Left lung (tissue), 10 donors: ENCODE data around the gene ATOH8. TPM values are rescaled to one million over a fixed set of nuclear protein-coding genes. Genes with fewer than 3 reads are reported as not detected.
A peak's percentile ranks its signal among the peaks of the same experiment; 100 is the strongest.
"Not testable (repeated sequence)": the region's sequence is repeated elsewhere in the genome, so short reads cannot be mapped to it uniquely, and the experiment has no call there.

Experiments
- ATAC-seq: fragments of 200-7000 bp; cut with Tn5 transposase; one replicate; pipeline ENCODE4 v1.9.1; 2020; ENCODE audit warnings: moderate library complexity
- DNase-seq, 4 donors: peaks; one replicate each; pipeline ENCODE4 v3.0.0-alpha.2; 2013 to 2020
- H3K27ac ChIP-seq, 2 donors: fragments of 200-600 bp; sonication (generic) in 1 of 2; one replicate each; pipeline versions ENCODE4 v1.5.0 to v1.8.0; 2020 to 2021
- H3K27me3 ChIP-seq, 2 donors: fragments of 200-600 bp; sonication (generic) in 1 of 2; one replicate each; pipeline versions ENCODE4 v1.5.0 to v1.8.0; 2020 to 2021
- H3K36me3 ChIP-seq, 2 donors: fragments of 200-600 bp; sonication (generic) in 1 of 2; one replicate each; pipeline versions ENCODE4 v1.5.0 to v1.8.0; 2020 to 2021
- H3K4me1 ChIP-seq, 2 donors: fragments of 200-600 bp; one replicate each; pipeline ENCODE4 v1.8.0; 2021
- H3K4me3 ChIP-seq, 2 donors: fragments of 200-600 bp; sonication (generic) in 1 of 2; one replicate each; pipeline versions ENCODE4 v1.5.0 to v1.8.0; 2020 to 2021; ENCODE audit warnings: mild to moderate bottlenecking in 1 of 2
- H3K9me3 ChIP-seq, 2 donors: fragments of 200-600 bp; sonication (generic) in 1 of 2; one replicate each; pipeline versions ENCODE4 v1.5.0 to v1.8.0; 2020 to 2021
- intact Hi-C, 2 donors: fragments of 100-400 bp; cut with DNase I; formaldehyde crosslinking; loops; one replicate each; pipeline versions ENCODE4 v1.11.2 to v1.14.2; 2022
- polyA plus RNA-seq, 6 donors: library from polyadenylated mRNA; unstranded; fragments of 120-200 nt; gene quantifications; one replicate each; pipeline ENCODE4 v1.2.1, GENCODE V29; 2013; ENCODE audit not compliant: insufficient read length in 6 of 6
- total RNA-seq, 2 donors: library from RNA; stranded (reverse); fragmentation: NEBNext Ultra II Directional; extraction: Animal tissue kit (Norgen Biotek cat#: 25700); gene quantifications; one replicate each; pipeline ENCODE4 v1.2.1, GENCODE V29; 2021
- TF ChIP-seq, protein P1 (sequence below), 2 donors: fragments of 200-600 bp; sonication (generic) in 1 of 2; IDR thresholded peaks; one replicate each; pipeline versions ENCODE4 v1.5.0 to v1.8.0; 2021; ENCODE audit warnings: antibody characterized with exemption in 2 of 2
- donor health status: DM: no; HTN: yes; CAD: no.
- donor health status: DM: no; HTN: no; CAD: no.

The ATOH8 gene
- total and polyA plus RNA-seq, 8 donors, result 24.7 to 36.5 (median 34.3) TPM

DNA sequence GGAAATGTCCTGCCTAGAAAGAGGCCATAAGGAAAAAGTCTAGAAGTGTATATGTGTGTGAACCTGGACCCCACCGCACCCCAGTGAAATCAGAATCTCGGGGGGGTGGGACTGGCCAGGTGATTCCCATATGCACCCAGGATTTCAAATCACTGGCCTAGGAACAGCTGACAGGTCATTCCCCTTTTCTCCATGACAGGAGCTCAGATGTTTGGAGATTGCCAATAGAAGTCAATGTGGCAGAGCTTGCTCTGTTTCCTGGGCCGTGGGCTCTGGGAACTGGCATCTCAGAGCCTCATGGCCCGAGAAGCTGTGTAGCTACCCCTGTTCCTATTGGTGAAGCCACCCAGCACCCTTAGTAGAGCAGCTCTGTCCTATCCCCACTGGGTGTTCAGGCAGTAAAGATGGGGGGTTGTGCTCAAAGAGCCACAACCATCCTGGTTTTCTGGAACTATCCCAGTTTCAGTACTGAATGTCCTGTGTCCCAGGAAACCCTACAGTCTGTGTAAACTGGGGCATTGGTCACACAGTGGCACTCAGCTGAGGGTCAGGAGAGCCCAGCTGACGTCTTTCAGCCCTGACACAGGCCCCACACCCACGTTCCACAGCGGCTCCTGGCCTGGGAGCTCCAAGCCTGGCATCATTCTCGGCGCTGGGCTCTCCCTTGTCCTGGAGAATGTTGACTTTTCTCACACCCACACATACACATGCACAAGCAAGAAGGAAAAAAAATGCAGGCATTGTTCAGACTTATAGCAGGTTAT is 40.8 kb upstream of the ATOH8 start:
- peak in 3 of 4 donors; percentile 53 to 93 (median 92) for DNase-seq
- TF ChIP-seq, protein P1, sequence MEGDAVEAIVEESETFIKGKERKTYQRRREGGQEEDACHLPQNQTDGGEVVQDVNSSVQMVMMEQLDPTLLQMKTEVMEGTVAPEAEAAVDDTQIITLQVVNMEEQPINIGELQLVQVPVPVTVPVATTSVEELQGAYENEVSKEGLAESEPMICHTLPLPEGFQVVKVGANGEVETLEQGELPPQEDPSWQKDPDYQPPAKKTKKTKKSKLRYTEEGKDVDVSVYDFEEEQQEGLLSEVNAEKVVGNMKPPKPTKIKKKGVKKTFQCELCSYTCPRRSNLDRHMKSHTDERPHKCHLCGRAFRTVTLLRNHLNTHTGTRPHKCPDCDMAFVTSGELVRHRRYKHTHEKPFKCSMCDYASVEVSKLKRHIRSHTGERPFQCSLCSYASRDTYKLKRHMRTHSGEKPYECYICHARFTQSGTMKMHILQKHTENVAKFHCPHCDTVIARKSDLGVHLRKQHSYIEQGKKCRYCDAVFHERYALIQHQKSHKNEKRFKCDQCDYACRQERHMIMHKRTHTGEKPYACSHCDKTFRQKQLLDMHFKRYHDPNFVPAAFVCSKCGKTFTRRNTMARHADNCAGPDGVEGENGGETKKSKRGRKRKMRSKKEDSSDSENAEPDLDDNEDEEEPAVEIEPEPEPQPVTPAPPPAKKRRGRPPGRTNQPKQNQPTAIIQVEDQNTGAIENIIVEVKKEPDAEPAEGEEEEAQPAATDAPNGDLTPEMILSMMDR (IDR thresholded peaks at IDR 0.05), result no peak
- Histone ChIP-seq H3K27ac (peak overlapping the region; percentile 94 to 95), H3K36me3 (no peaks in the 10 kb centered on the region), H3K4me1 (peaks cover 48 to 96% of the 10 kb centered on the region in 2 donors), H3K27me3 (no peaks in the 10 kb centered on the region), H3K4me3 (peak overlapping the region in 1 of 2 donors; percentile 34), H3K9me3 (no peaks in the 10 kb centered on the region)
- peak; percentile 64 for ATAC-seq
- intact Hi-C loops, result loop anchor here in 1 of 2 donors (5.0 kb wide), 1 partner anchor 46 kb away; the partner anchor contains the start of gene SFTPB

DNA sequence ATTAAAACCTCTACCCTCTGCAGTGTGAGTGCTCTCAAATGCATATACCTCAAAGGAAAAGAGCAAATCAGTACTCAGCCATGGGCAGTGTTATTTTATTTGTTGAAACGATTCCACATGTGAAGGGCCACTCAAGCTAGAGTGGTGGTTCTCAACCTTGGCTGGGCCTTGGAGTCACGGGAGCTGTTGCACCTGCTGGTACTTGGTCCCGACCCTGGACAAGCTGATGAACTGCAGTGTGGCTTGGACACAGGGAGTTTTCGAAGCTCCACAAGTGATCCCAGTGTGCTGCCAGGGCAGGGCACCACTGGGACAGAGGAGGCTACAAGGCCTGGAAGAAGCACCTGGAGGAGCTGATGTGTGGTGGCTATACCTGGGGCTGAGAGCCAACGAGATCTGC is 40.0 kb upstream of the ATOH8 start:
- intact Hi-C loops, result loop anchor here in 1 of 2 donors (5.0 kb wide), 1 partner anchor 47 kb away; the partner anchor contains the start of gene SFTPB
- H3K27ac ChIP-seq, result peak overlapping the region; percentile 94 to 95
- peaks cover 43 to 91% of the 10 kb centered on the region in 2 donors for H3K4me1 ChIP-seq

DNA sequence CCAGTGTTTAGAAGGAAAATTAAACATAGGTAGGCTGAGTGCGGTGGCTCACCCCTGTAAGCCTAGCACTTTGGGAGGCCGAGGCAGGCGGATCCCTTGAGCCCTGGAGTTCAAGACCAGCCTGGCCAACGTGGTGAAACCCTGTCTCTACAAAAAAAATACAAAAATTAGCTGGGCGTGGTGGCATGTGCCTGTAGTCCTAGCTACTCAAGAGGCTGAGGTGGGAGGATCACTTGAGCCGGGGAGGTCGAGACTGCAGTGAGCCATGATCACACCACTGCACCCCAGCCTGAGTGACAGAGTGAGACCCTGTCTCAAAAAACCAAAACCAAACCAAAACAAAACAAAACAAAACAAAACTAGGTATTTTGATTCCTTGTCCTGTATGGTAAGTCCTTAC is 39.4 kb upstream of the ATOH8 start:
- not testable (repeated sequence) for DNase-seq, H3K4me3 ChIP-seq, ATAC-seq, H3K9me3 ChIP-seq, H3K36me3 ChIP-seq, H3K27me3 ChIP-seq
- Histone ChIP-seq H3K27ac (peak overlapping the region; percentile 94 to 95), H3K4me1 (peaks cover 37 to 89% of the 10 kb centered on the region in 2 donors)
- intact Hi-C loops, result loop anchor here in 1 of 2 donors (5.0 kb wide), 1 partner anchor 47 kb away; the partner anchor contains the start of gene SFTPB

More for the DNA sequence above, 40.0 kb upstream of the ATOH8 start:
- Histone ChIP-seq H3K36me3 (no peaks in the 10 kb centered on the region), H3K27me3 (no peaks in the 10 kb centered on the region), H3K9me3 (no peaks in the 10 kb centered on the region), H3K4me3 (no peak overlapping the region)
- peak in 3 of 4 donors; percentile 28 to 85 (median 81) for DNase-seq
- TF ChIP-seq, protein P1 (IDR thresholded peaks at IDR 0.05), result no peak
- ATAC-seq, result peak; percentile 43

DNA sequence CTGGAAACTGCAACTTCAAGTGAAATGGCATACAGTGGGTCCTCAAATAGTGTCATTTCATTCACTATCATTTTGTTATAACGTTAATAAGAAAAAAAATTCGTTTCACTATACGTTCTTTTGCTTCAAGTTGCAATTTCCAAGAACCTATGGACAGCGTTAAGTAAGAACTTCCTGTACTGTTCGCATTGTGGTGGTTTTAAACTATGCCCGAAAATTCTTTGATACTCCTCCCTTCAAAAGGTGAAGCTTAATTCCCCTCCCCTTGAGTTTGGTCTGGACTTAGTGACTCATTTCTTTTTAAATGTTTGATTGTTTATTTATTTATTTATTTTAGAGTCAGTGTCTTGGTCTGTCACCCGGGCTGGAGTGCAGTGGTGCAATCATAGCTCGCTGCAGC is 39.0 kb upstream of the ATOH8 start:
- TF ChIP-seq, protein P1 (IDR thresholded peaks at IDR 0.05), result no peak
- peaks cover 33 to 89% of the 10 kb centered on the region in 2 donors for H3K4me1 ChIP-seq
- H3K4me3 ChIP-seq, result no peak overlapping the region
- peak overlapping the region; percentile 94 to 95 for H3K27ac ChIP-seq
- ATAC-seq (no peak), DNase-seq (no peak)
- intact Hi-C loops, result loop anchor here in 1 of 2 donors (5.0 kb wide), 1 partner anchor 48 kb away; the partner anchor contains the start of gene SFTPB
- no peaks in the 10 kb centered on the region for H3K36me3 ChIP-seq
- H3K9me3 ChIP-seq, result no peaks in the 10 kb centered on the region
- H3K27me3 ChIP-seq, result no peaks in the 10 kb centered on the region

DNA sequence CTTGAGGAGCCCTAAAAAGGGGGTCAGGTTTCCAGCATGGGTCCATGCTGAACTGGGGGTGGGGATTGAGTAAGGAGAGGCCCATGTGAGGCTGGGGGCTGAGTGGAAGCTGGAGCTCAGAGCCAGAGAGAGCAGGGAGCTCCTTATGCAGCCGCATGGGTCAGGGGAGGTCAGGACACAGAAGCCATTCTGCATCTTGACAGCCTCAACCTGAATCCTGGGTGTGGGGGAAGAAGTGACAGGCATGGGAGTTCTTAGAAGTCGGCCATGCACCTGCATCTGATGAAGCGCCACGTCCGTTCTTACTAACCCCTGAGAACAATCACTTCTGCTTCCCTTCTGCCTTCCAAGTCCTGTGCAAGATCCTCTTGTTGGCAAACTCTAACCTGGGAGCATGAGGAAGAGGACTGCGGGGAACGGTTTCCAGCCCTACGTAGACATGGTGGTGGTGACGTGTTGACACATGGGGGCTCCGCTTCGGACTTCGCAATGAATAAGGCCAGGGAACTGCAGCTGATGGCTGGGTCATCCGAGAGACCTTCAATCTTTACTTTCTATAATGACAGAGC is 37.4 kb upstream of the ATOH8 start:
- intact Hi-C loops, result no loop called here
- H3K27ac ChIP-seq, result no peak overlapping the region
- DNase-seq, result no peak
- no peaks in the 10 kb centered on the region for H3K9me3 ChIP-seq
- H3K27me3 ChIP-seq, result no peaks in the 10 kb centered on the region
- H3K4me3 ChIP-seq, result no peak overlapping the region
- no peaks in the 10 kb centered on the region for H3K36me3 ChIP-seq
- TF ChIP-seq, protein P1 (IDR thresholded peaks at IDR 0.05), result no peak
- ATAC-seq, result no peak
- H3K4me1 ChIP-seq, result peaks cover 17 to 77% of the 10 kb centered on the region in 2 donors
